D721Med (cell line): ENCODE measurements around the gene PRKG1.

Experiments
- DNase-seq: peaks from one replicate; pipeline ENCODE4 v3.0.0; 2011; ENCODE audit warnings: low spot score; ENCODE audit not compliant: insufficient read length
- FAIRE-seq: peaks from 2 replicates; lab custom pipeline; 2011; peaks lifted over from hg19 to GRCh38; lab: Jason Lieb, UNC
- TF ChIP-seq, protein P1 (sequence below): IDR thresholded peaks from 2 replicates; pipeline ENCODE4 v1.5.1; 2012; ENCODE audit warnings: mild to moderate bottlenecking, control low read depth; ENCODE audit not compliant: insufficient read depth; ENCODE audit errors: missing control alignments

The PRKG1 gene

DNA sequence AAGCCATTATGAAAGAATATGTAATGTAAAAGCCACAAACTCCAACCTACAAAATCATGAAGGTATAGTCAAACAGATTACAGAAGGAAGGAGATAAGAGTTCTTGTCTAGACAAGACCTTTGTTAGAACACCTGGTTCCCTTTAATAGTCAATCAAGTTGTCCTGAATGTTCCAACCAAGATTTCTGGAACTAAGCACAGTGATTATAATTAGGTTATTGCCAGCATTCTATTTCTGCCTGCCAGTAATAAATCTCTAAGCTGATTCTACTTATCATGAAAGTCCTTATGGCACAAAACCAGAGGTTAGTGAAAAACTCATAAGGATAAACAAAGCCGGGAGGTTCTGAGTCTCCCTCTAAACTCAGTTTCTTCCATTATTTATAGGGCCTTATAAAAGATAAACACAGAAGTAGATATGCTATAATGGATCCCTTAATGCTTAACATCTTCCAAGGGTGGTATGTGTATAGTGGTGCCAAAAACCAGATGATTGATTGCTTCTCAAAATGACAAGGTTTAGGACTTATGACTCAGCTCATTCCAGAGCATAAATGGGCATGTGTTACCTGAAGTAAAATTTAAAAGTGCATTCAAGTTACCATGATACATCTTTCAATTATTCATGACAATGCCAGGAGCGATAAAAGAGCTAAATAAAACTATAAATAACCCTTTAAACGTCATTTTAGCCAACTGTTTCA lies 387.9 kb downstream of the PRKG1 start:
- TF ChIP-seq, protein P1, sequence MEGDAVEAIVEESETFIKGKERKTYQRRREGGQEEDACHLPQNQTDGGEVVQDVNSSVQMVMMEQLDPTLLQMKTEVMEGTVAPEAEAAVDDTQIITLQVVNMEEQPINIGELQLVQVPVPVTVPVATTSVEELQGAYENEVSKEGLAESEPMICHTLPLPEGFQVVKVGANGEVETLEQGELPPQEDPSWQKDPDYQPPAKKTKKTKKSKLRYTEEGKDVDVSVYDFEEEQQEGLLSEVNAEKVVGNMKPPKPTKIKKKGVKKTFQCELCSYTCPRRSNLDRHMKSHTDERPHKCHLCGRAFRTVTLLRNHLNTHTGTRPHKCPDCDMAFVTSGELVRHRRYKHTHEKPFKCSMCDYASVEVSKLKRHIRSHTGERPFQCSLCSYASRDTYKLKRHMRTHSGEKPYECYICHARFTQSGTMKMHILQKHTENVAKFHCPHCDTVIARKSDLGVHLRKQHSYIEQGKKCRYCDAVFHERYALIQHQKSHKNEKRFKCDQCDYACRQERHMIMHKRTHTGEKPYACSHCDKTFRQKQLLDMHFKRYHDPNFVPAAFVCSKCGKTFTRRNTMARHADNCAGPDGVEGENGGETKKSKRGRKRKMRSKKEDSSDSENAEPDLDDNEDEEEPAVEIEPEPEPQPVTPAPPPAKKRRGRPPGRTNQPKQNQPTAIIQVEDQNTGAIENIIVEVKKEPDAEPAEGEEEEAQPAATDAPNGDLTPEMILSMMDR = no peak
- no peak for FAIRE-seq
- no peak for DNase-seq

DNA sequence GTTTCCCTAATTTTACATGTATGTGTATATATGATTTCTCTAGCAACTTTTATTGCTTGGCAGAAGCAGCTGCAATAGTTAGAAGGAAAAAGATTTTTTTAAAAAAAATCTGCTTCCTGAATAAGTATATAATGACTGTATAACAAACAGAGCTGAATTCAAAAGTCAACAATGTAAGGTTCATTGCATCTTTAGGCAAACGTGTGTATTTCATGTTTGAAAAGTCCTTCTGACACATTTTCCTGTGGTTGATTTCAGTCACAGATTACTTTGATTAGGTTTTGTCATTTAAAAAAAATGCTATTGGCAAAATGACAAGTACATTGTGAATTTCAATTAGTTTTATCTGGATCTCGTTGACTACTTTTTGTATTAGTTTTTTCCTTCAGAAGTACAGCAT lies 394.1 kb downstream of the PRKG1 start:
- DNase-seq = no peak
- FAIRE-seq = no peak
- TF ChIP-seq, protein P1 = no peak

DNA sequence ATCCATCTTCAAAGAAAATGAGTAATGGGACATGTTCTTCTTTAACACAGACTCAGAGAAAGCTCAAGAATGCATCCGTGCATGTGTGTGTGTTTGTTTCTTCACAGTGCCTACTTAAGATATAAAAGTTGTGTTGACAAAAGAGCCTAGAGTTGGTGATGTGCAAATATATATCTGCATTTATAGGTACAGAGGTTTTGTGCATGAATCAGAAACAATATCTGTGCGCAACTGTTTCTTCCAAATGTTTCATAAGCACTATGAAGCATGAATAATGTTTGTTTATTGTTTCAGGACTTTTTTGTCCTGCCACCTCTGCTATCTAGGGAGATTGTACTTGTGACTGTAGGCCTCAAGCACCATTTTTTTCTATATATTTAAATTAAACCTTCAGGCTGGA lies 395.4 kb downstream of the PRKG1 start:
- DNase-seq = no peak
- TF ChIP-seq, protein P1 = no peak
- FAIRE-seq = no peak

DNA sequence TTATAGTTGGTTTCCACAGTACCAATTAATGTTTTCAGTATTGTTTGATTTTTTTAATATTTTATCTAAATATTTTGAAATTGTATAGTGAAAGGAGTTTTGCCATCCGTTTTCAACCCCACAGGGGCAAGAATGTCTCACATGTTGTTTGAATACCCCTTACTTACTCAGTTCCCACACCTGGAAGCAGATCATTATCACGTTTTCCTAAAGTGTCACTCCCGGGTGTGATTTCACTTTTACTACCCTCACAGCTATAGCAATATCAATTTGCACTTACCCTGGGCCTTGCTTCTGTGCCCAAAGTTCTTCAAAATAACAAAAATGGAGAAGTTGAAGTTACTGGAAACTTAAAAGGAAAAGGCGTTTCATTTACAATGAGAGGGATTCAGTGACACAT lies 397.0 kb downstream of the PRKG1 start:
- TF ChIP-seq, protein P1 = no peak
- FAIRE-seq (no peak), DNase-seq (no peak)

DNA sequence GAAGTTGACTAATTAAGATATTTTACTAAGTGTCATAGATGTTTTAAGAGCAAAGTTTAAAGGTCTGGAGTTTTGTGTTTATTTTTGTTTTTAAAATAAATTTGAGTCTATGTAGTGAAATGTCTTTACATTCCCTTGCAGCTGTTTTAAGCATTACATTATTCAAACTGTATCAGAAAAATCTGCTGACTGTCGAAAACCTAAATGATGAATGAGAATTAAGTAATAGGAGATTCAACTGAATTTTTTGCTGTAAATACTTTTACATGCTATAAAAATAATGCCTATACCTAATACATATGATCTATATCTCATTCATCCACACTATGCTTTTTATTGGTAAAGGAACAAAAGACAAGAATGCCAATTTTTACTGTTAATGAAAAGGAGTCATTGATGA lies 397.9 kb downstream of the PRKG1 start:
- TF ChIP-seq, protein P1 = no peak
- DNase-seq = no peak
- no peak for FAIRE-seq

DNA sequence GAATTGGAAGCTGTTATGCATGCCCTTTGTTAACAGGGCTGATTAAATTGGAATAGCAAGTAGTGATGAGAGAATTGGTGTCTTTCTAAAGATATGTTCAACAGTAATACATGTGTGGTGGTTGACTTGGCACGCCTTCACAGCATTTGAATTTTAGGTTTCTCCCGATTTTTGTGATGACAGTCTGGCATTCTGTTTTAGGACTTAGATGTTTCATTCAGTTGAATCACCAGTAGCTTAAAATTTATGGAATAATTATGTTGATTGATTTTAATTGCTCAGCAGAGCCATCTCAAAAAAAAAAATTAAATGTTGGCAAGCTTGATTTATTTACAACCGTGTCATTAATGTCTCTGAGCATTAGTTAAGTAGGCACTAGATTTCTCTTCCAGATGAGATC lies 405.4 kb downstream of the PRKG1 start:
- TF ChIP-seq, protein P1 = no peak

DNA sequence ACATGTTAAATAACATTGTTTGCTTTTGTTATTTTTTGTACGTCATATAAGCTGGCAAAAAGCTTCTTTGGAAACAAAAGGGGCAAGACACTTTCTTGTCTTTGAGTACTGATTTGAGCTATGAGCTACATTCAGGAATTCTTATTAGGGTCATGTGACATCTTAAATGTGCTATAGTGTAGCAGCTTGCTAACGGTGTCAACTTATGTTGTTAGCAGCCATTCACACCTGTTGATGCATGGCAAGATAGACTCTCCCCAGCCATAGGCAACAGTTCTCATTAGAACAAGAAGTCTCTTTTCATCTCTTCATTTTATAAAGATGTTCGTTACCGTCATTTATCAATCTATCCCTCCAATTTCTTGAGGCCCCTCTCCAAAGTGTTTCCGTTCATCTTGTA lies 411.4 kb downstream of the PRKG1 start:
- TF ChIP-seq, protein P1 = no peak
- FAIRE-seq (no peak), DNase-seq (no peak)

More for the DNA sequence above, 405.4 kb downstream of the PRKG1 start:
- FAIRE-seq (no peak), DNase-seq (no peak)
